ENCODE results near the gene STON2. TPM values are rescaled to one million over a fixed set of nuclear protein-coding genes. Genes with fewer than 3 reads are reported as not detected.

Gene STON2
- total RNA-seq, 2 donors from 2014 or later = 0.64 to 1.5 TPM

- H3K36me3 Mint-ChIP-seq (ENCODE audit: low read depth) = no peaks in the 10 kb centered on the region
- H3K4me1 Mint-ChIP-seq = peaks cover 9% of the 10 kb centered on the region
- ATAC-seq (replicated peaks) = no peak
- H3K27me3 Mint-ChIP-seq = peaks cover 3% of the 10 kb centered on the region
- no peak overlapping the region for H3K4me3 Mint-ChIP-seq
- no peaks in the 10 kb centered on the region for H3K9me3 Mint-ChIP-seq
- H3K27ac Mint-ChIP-seq = no peak overlapping the region
These were observed 101.2 kb downstream of the STON2 start for GRCh38 chr14:81298911-81299310.

- H3K36me3 Mint-ChIP-seq (ENCODE audit: low read depth) = no peaks in the 10 kb centered on the region
- ATAC-seq (replicated peaks) = no peak
These were observed 102.0 kb downstream of the STON2 start for GRCh38 chr14:81298122-81298521.

GRCh38 chr14:81295958-81296923 lies 103.9 kb downstream of the STON2 start:
- no peaks in the 10 kb centered on the region for H3K9me3 Mint-ChIP-seq
- H3K27me3 Mint-ChIP-seq = peaks cover 3% of the 10 kb centered on the region
- no peak overlapping the region for H3K27ac Mint-ChIP-seq
- ATAC-seq (replicated peaks) = no peak
- H3K4me1 Mint-ChIP-seq = no peaks in the 10 kb centered on the region
- H3K36me3 Mint-ChIP-seq (ENCODE audit: low read depth) = no peaks in the 10 kb centered on the region
- H3K4me3 Mint-ChIP-seq = no peak overlapping the region

More at GRCh38 chr14:81298122-81298521, 102.0 kb downstream of the STON2 start:
- Mint-ChIP-seq H3K4me3 (no peak overlapping the region), H3K27me3 (peaks cover 3% of the 10 kb centered on the region), H3K27ac (no peak overlapping the region), H3K4me1 (peaks cover 5% of the 10 kb centered on the region), H3K9me3 (no peaks in the 10 kb centered on the region)

GRCh38 chr14:81289516-81289915 lies 110.6 kb downstream of the STON2 start:
- ATAC-seq (replicated peaks) = no peak
- no peak overlapping the region for H3K27ac Mint-ChIP-seq
- no peak overlapping the region for H3K4me3 Mint-ChIP-seq
- H3K9me3 Mint-ChIP-seq = no peaks in the 10 kb centered on the region
- no peaks in the 10 kb centered on the region for H3K36me3 Mint-ChIP-seq (ENCODE audit: low read depth)
- H3K27me3 Mint-ChIP-seq = peaks cover 16% of the 10 kb centered on the region
- H3K4me1 Mint-ChIP-seq = no peaks in the 10 kb centered on the region

- peaks cover 16% of the 10 kb centered on the region for H3K27me3 Mint-ChIP-seq
- no peaks in the 10 kb centered on the region for H3K36me3 Mint-ChIP-seq (ENCODE audit: low read depth)
- no peak overlapping the region for H3K27ac Mint-ChIP-seq
- no peaks in the 10 kb centered on the region for H3K9me3 Mint-ChIP-seq
- no peak overlapping the region for H3K4me3 Mint-ChIP-seq
- no peaks in the 10 kb centered on the region for H3K4me1 Mint-ChIP-seq
- no peak for ATAC-seq (replicated peaks)
These were observed 113.4 kb downstream of the STON2 start for GRCh38 chr14:81286574-81287370.

- Mint-ChIP-seq H3K27ac (no peak overlapping the region), H3K4me3 (no peak overlapping the region), H3K27me3 (peaks cover 16% of the 10 kb centered on the region), H3K36me3 (ENCODE audit: low read depth) (no peaks in the 10 kb centered on the region), H3K4me1 (no peaks in the 10 kb centered on the region), H3K9me3 (no peaks in the 10 kb centered on the region)
- ATAC-seq (replicated peaks) = no peak
These were observed 114.9 kb downstream of the STON2 start for GRCh38 chr14:81285245-81285644.

- no peak overlapping the region for H3K27ac Mint-ChIP-seq
- peaks cover 6% of the 10 kb centered on the region for H3K27me3 Mint-ChIP-seq
- no peaks in the 10 kb centered on the region for H3K9me3 Mint-ChIP-seq
- H3K36me3 Mint-ChIP-seq (ENCODE audit: low read depth) = no peaks in the 10 kb centered on the region
- no peak for ATAC-seq (replicated peaks)
- no peak overlapping the region for H3K4me3 Mint-ChIP-seq
- H3K4me1 Mint-ChIP-seq = no peaks in the 10 kb centered on the region
These were observed 118.8 kb downstream of the STON2 start for GRCh38 chr14:81281332-81281731.

- H3K9me3 Mint-ChIP-seq = no peaks in the 10 kb centered on the region
- ATAC-seq (replicated peaks) = no peak
- no peaks in the 10 kb centered on the region for H3K4me1 Mint-ChIP-seq
- H3K27me3 Mint-ChIP-seq = peaks cover 9% of the 10 kb centered on the region
- no peak overlapping the region for H3K27ac Mint-ChIP-seq
- no peak overlapping the region for H3K4me3 Mint-ChIP-seq
- no peaks in the 10 kb centered on the region for H3K36me3 Mint-ChIP-seq (ENCODE audit: low read depth)
These were observed 119.9 kb downstream of the STON2 start for GRCh38 chr14:81280136-81280791.

- no peak for ATAC-seq (replicated peaks)
- no peaks in the 10 kb centered on the region for H3K9me3 Mint-ChIP-seq
- no peak overlapping the region for H3K27ac Mint-ChIP-seq
- H3K4me3 Mint-ChIP-seq = no peak overlapping the region
- no peaks in the 10 kb centered on the region for H3K4me1 Mint-ChIP-seq
- H3K27me3 Mint-ChIP-seq = peaks cover 9% of the 10 kb centered on the region
- H3K36me3 Mint-ChIP-seq (ENCODE audit: low read depth) = no peaks in the 10 kb centered on the region
These were observed 123.0 kb downstream of the STON2 start for GRCh38 chr14:81277096-81277495.

- Mint-ChIP-seq H3K27ac (no peak overlapping the region), H3K36me3 (ENCODE audit: low read depth) (no peaks in the 10 kb centered on the region), H3K27me3 (peaks cover 9% of the 10 kb centered on the region), H3K4me3 (no peak overlapping the region), H3K4me1 (no peaks in the 10 kb centered on the region), H3K9me3 (no peaks in the 10 kb centered on the region)
- ATAC-seq (replicated peaks) = no peak
These were observed 123.8 kb downstream of the STON2 start for GRCh38 chr14:81276073-81277069.

GRCh38 chr14:81275305-81276072 lies 124.6 kb downstream of the STON2 start:
- H3K27me3 Mint-ChIP-seq = peaks cover 9% of the 10 kb centered on the region

GRCh38 chr14:81273961-81274575 lies 126.1 kb downstream of the STON2 start:
- no peak overlapping the region for H3K4me3 Mint-ChIP-seq
- no peak overlapping the region for H3K27ac Mint-ChIP-seq
- no peaks in the 10 kb centered on the region for H3K36me3 Mint-ChIP-seq (ENCODE audit: low read depth)
- no peaks in the 10 kb centered on the region for H3K9me3 Mint-ChIP-seq
- H3K4me1 Mint-ChIP-seq = no peaks in the 10 kb centered on the region
- no peak for ATAC-seq (replicated peaks)
- peaks cover 9% of the 10 kb centered on the region for H3K27me3 Mint-ChIP-seq

More at GRCh38 chr14:81275305-81276072, 124.6 kb downstream of the STON2 start:
- ATAC-seq (replicated peaks) = no peak
- Mint-ChIP-seq H3K4me3 (no peak overlapping the region), H3K27ac (no peak overlapping the region), H3K9me3 (no peaks in the 10 kb centered on the region), H3K4me1 (no peaks in the 10 kb centered on the region), H3K36me3 (ENCODE audit: low read depth) (no peaks in the 10 kb centered on the region)

All from activated T-helper 17 cell treated with anti-CD3 and anti-CD28 coated beads, Interleukin-2, amount 50 U/mL, for 72 hours (primary cell).